Activated T-helper 1 cell treated with Interleukin-2 at 50 U/mL for 16 hours (primary cell): Measurements from ENCODE around the gene TRIM43.
"Not testable (repeated sequence)": the region's sequence is repeated elsewhere in the genome, so short reads cannot be mapped to it uniquely, and the experiment has no call there.

Source experiments
- DNase-seq: peaks from one replicate; pipeline ENCODE4 v3.0.0-alpha.2; 2020; ENCODE audit warnings: low read depth

The TRIM43 gene

GRCh38 chr2:95641787-95642186 lies 50.0 kb downstream of the TRIM43 start:
- DNase-seq = not testable (repeated sequence)

- not testable (repeated sequence) for DNase-seq
Measured at GRCh38 chr2:95642360-95642759, 50.6 kb downstream of the TRIM43 start.

DNA sequence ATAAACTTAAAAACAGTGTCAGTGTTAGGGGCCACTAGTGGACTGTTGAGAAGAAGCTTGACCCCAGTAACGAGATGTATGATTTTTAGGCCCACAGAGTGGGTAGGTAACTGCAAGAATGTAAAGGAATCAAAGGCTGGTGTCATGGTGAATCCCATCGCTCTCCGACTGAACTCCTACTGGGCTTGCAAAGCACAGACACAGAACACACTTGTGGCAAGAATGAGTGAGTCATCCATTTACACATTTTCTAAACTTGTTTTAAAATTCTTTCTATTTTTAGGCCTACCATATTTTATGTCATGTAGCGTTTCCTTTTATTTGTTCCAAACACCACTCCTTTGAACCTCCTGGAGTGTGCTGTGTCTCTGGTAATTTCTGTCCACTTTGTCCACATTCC lies 51.1 kb downstream of the TRIM43 start:
- DNase-seq = not testable (repeated sequence)

DNA sequence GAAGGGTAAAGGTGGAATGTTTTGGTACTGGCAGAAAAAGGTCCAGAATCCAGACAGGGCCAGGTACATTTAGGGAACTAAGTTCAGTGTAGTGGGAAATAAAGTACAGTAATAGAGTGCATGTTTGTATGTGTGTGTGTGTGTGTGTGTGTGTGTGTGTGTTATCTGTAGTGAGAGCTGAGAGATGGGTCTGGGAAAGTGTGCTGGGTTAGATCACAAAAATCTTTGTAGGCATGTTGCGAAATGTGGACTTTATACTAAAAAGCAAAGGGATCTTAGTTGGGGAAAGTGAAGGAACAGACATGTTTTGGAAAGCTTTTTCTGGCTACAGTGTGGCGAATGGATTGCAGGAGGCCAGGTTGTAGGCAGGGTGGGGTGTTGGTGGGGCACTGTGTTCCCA lies 53.5 kb downstream of the TRIM43 start:
- DNase-seq = not testable (repeated sequence)

DNA sequence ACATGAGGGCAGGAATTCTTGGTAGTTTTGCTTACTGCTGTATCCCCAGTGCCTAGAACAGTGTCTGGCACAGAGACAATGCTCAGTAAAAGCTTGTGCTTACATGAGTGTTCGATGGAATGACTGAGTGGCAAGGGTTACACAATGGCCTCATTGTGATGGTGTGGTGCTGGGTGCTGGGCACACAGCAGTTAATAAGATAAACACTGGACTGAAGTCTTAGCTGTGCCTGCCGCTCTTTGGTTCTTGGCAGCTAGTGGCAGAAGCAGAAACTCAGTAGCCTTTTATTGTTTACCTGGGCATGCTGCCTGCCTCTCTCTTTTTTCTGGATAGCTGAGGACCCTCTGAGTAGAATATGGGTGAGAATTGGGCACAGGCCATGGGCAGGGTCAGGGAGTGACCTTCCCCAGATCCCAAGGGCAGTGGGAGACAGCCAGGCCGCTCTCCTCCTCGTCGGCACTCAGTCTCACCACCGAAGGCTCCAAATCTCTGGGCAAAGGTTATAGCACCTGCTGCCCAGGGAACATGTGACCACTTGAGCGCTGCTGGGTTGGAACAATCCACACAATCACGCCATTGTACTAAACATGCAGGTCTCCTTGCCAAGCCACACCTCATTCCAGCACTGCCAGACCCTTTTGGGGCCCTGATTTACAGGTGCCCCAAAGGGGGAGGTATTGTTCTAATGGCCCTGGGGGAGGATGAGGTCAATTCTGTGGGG lies 54.6 kb downstream of the TRIM43 start:
- DNase-seq = not testable (repeated sequence)

DNA sequence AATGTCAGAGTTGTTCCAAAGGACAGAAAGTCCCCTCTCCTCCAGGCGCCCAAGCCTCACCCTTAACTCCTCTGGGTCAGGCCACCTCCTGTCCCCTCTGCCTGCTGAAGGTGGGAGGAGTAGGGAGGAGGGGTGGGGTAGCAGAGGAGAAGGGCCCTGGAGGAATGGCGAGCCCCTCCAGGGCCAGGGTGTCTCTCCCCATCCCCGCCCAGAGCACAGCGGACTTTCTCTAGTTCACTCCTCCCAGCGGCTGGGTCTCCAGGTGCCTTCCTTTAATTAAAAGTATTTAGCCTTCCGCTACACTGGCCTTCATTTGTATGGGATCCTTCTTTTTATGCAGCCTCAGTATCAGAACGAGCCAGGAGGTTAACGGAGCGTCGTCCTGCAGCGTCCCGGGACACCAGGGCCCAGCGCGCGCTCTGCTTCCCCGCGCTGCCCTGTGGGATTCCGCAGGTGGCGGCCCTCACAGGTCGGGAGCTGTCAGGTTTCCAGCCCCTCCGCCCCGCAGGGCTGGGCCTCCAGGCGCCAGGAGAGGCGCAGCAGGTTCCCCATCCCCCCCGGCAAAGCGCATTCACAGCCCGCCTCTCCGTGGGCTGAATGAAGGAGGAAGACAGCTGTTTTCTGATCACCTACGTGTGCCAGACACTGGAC lies 57.2 kb downstream of the TRIM43 start:
- DNase-seq = not testable (repeated sequence)
